NCI-H1417 treated with DMSO at 0.1 percent for 48 hours (cell line): ENCODE data around the gene UNK.

ENCODE experiments used
- DNase-seq: peaks from one replicate; lab custom pipeline; 2025; lab: John Stamatoyannopoulos, UW

UNK gene

GRCh38 chr17:75784473-75785015, at the start of gene UNK:
Gene UNK (plus strand): TSS chr17:75784806. CDS start chr17:75784881, 75 bp downstream.
- peak; percentile 90 for DNase-seq

- DNase-seq = no peak
These were observed 48.3 kb upstream of the UNK start for GRCh38 chr17:75736173-75736835.

GRCh38 chr17:75737133-75737962, 47.3 kb upstream of the UNK start:
- DNase-seq = no peak

GRCh38 chr17:75738218-75738802, 46.3 kb upstream of the UNK start:
- no peak for DNase-seq

GRCh38 chr17:75739174-75739573, 45.4 kb upstream of the UNK start:
- no peak for DNase-seq

GRCh38 chr17:75739801-75740200, 44.8 kb upstream of the UNK start:
- no peak for DNase-seq

- no peak for DNase-seq
These were observed 44.4 kb upstream of the UNK start for GRCh38 chr17:75740215-75740614.

- DNase-seq = no peak
These were observed 44.0 kb upstream of the UNK start for GRCh38 chr17:75740631-75741077.

GRCh38 chr17:75742337-75742736, 42.3 kb upstream of the UNK start:
- no peak for DNase-seq

- no peak for DNase-seq
These were observed 40.9 kb upstream of the UNK start for GRCh38 chr17:75743625-75744206.

GRCh38 chr17:75748706-75749105, 35.9 kb upstream of the UNK start:
- DNase-seq = no peak

- DNase-seq = no peak
These were observed 34.8 kb upstream of the UNK start for GRCh38 chr17:75749545-75750389.

- no peak for DNase-seq
These were observed 33.8 kb upstream of the UNK start for GRCh38 chr17:75750661-75751423.

GRCh38 chr17:75751676-75752404, 32.8 kb upstream of the UNK start:
- DNase-seq = no peak

GRCh38 chr17:75752405-75752709, 32.2 kb upstream of the UNK start:
- DNase-seq = no peak

GRCh38 chr17:75752802-75753513, 31.6 kb upstream of the UNK start:
- no peak for DNase-seq

GRCh38 chr17:75753514-75754377, 30.9 kb upstream of the UNK start:
- DNase-seq = no peak

GRCh38 chr17:75754378-75755204, 30.0 kb upstream of the UNK start:
- DNase-seq = no peak
